IMR-90 (cell line): ENCODE results near the gene WNT7B. TPM values are rescaled to one million over a fixed set of nuclear protein-coding genes. Genes with fewer than 3 reads are reported as not detected.

Experiments used
- ATAC-seq: fragments of 200-7000 bp; cut with Tn5 transposase; 2 replicates; pipeline ENCODE4 v1.9.1; 2020; ENCODE audit warnings: low read depth, mild to moderate bottlenecking, moderate library complexity
- BruUV-seq: library from RNA; stranded (reverse); fragments of 400-500 nt; replicated peaks from 2 replicates; lab custom pipeline; 2021; lab: Mats Ljungman, UMichigan
- CTCF ChIA-PET: fragments of 300-600 bp; formaldehyde crosslinking; extraction: SDS; loops from one replicate; lab custom pipeline; 2021; ENCODE audit warnings: antibody characterized with exemption; lab: Yijun Ruan, JAX
- POLR2A ChIA-PET: fragments of 300-600 bp; sonication (Branson Sonifier 250); formaldehyde crosslinking; loops from one replicate; lab custom pipeline; 2022; ENCODE audit warnings: antibody characterized with exemption; ENCODE audit not compliant: unreplicated experiment; lab: Charles Lee
- DNase-seq: peaks from one replicate; pipeline ENCODE4 v3.0.0; 2013
- H2AFZ ChIP-seq: replicated peaks from 2 replicates; pipeline ENCODE3; 2013; ENCODE audit warnings: low read length, mild to moderate bottlenecking; ENCODE audit not compliant: poor library complexity
- H2AK5ac ChIP-seq: 2 replicates; pipeline ENCODE4 v1.6.1; 2013; ENCODE audit warnings: low read depth, low read length, inconsistent platforms
- H2AK9ac ChIP-seq: replicated peaks from 2 replicates; pipeline ENCODE3; 2013; ENCODE audit warnings: mild to moderate bottlenecking, low read depth, low read length, moderate library complexity; ENCODE audit not compliant: poor library complexity
- H2BK120ac ChIP-seq: 2 replicates; pipeline ENCODE4 v1.6.1; 2013; ENCODE audit warnings: low read depth, low read length, inconsistent platforms
- H2BK15ac ChIP-seq: 3 replicates; pipeline ENCODE4 v1.6.1; 2013; ENCODE audit warnings: low read depth, low read length, inconsistent platforms
- H2BK20ac ChIP-seq: 2 replicates; pipeline ENCODE4 v1.6.1; 2013; ENCODE audit warnings: low read depth, mild to moderate bottlenecking, inconsistent platforms, low read length, moderate library complexity
- H2BK5ac ChIP-seq: 2 replicates; pipeline ENCODE4 v1.6.1; 2013; ENCODE audit warnings: mild to moderate bottlenecking, low read depth, low read length, inconsistent platforms; ENCODE audit not compliant: poor library complexity, severe bottlenecking
- H3K14ac ChIP-seq: replicated peaks from 2 replicates; pipeline ENCODE4 v1.6.1; 2013; ENCODE audit warnings: low read depth, low read length, inconsistent platforms
- H3K18ac ChIP-seq: 2 replicates; pipeline ENCODE4 v1.6.1; 2013; ENCODE audit warnings: low read depth, low read length, control low read depth
- H3K23ac ChIP-seq: 2 replicates; pipeline ENCODE4 v1.6.1; 2013; ENCODE audit warnings: low read depth, low read length, inconsistent platforms
- H3K27ac ChIP-seq: 2 replicates; pipeline ENCODE4 v1.5.1; 2013; ENCODE audit warnings: mild to moderate bottlenecking, control low read depth, low read length; ENCODE audit not compliant: insufficient read depth
- H3K27me3 ChIP-seq: 2 replicates; pipeline ENCODE4 v1.6.1; 2013; ENCODE audit warnings: low read length; ENCODE audit not compliant: control insufficient read depth, insufficient read depth
- H3K36me3 ChIP-seq: 2 replicates; pipeline ENCODE4 v1.6.1; 2013; ENCODE audit warnings: low read length, mixed read lengths; ENCODE audit not compliant: control insufficient read depth, insufficient read depth
- H3K4ac ChIP-seq: 2 replicates; pipeline ENCODE4 v1.6.1; 2013; ENCODE audit warnings: low read depth, low read length, inconsistent platforms
- H3K4me1 ChIP-seq: 2 replicates; pipeline ENCODE4 v1.6.1; 2013; ENCODE audit warnings: low read length, mixed read lengths; ENCODE audit not compliant: control insufficient read depth, insufficient read depth
- H3K4me2 ChIP-seq: 2 replicates; pipeline ENCODE4 v1.6.1; 2013; ENCODE audit warnings: low read depth, mild to moderate bottlenecking, control low read depth, low read length, moderate library complexity
- H3K4me3 ChIP-seq: 2 replicates; pipeline ENCODE4 v1.5.1; 2013; ENCODE audit warnings: low read depth, mild to moderate bottlenecking, control low read depth, low read length, moderate library complexity; ENCODE audit not compliant: insufficient read depth
- H3K56ac ChIP-seq: 2 replicates; pipeline ENCODE4 v1.6.1; 2013; ENCODE audit warnings: low read length, inconsistent platforms; ENCODE audit not compliant: insufficient read depth; ENCODE audit errors: extremely low read depth
- H3K79me1 ChIP-seq, 2 experiments: 2 replicates each; pipeline ENCODE4 v1.6.1; 2013; ENCODE audit warnings: low read length in 2 of 2, inconsistent platforms in 1 of 2, low read depth in 1 of 2
- H3K9ac ChIP-seq: 2 replicates; pipeline ENCODE4 v1.6.1; 2013; ENCODE audit warnings: low read depth, low read length, control low read depth
- H3K9me1 ChIP-seq: 2 replicates; pipeline ENCODE4 v1.6.1; 2013; ENCODE audit warnings: low read length, inconsistent platforms; ENCODE audit not compliant: insufficient read depth
- H3K9me3 ChIP-seq: 2 replicates; pipeline ENCODE4 v1.6.1; 2013; ENCODE audit warnings: low read length; ENCODE audit not compliant: control insufficient read depth, insufficient read depth
- H4K20me1 ChIP-seq: 2 replicates; pipeline ENCODE4 v1.6.1; 2013; ENCODE audit warnings: low read length, inconsistent platforms; ENCODE audit not compliant: insufficient read depth
- H4K5ac ChIP-seq: 2 replicates; pipeline ENCODE4 v1.6.1; 2013; ENCODE audit warnings: mild to moderate bottlenecking, low read depth, low read length, control low read depth
- H4K8ac ChIP-seq, 2 experiments: 2 replicates each; pipeline ENCODE4 v1.6.1; 2013; ENCODE audit warnings: low read depth in 2 of 2, low read length in 2 of 2, control low read depth in 1 of 2, inconsistent platforms in 1 of 2
- H4K91ac ChIP-seq: 2 replicates; pipeline ENCODE4 v1.6.1; 2013; ENCODE audit warnings: low read depth, low read length, inconsistent platforms; ENCODE audit not compliant: insufficient read depth
- BHLHE40 ChIP-seq: fragments of 150-350 bp; IDR thresholded peaks from 2 replicates; pipeline ENCODE4 v1.6.1; 2016; ENCODE audit warnings: mild to moderate bottlenecking, low read depth, low read length
- CHD1 ChIP-seq: IDR thresholded peaks from 2 replicates; pipeline ENCODE4 v1.6.1; 2012; ENCODE audit warnings: low read depth, low read length, improper control_type of control experiment
- CTCF ChIP-seq: conservative IDR thresholded peaks from 2 replicates; pipeline ENCODE4 v1.5.1; 2012; ENCODE audit warnings: mild to moderate bottlenecking, low read depth, low read length, improper control_type of control experiment
- NFE2L2 ChIP-seq: fragments of 150-350 bp; IDR thresholded peaks from 2 replicates; pipeline ENCODE4 v1.6.1; 2016; ENCODE audit warnings: low read depth, mild to moderate bottlenecking, low read length
- POLR2A ChIP-seq: IDR thresholded peaks from 2 replicates; pipeline ENCODE4 v1.6.1; 2012; ENCODE audit warnings: mild to moderate bottlenecking, low read depth, low read length
- RAD21 ChIP-seq: IDR thresholded peaks from 2 replicates; pipeline ENCODE4 v1.6.1; 2012; ENCODE audit warnings: low read length, improper control_type of control experiment
- WGBS, 2 experiments: methylation state at CpG; one replicate each; pipeline versions ENCODE4 v1.1.5 to v1.1.7; 2013; ENCODE audit warnings: missing lambda C conversion rate in 2 of 2; ENCODE audit not compliant: insufficient read length in 1 of 2; ENCODE audit errors: extremely low coverage in 2 of 2; 5-methylcytosine and 5-hydroxymethylcytosine counted together
- dilution Hi-C: fragments of 300-500 bp; cut with HindIII; formaldehyde crosslinking; loops from one replicate; pipeline ENCODE4 v1.14.3; 2018; ENCODE audit warnings: low sequenced_read_pairs; ENCODE audit not compliant: unreplicated experiment
- in situ Hi-C: fragments of 300-500 bp; cut with MboI; formaldehyde crosslinking; loops from 3 replicates; pipeline ENCODE4 v1.14.3; 2019; ENCODE audit warnings: low sequenced_read_pairs, inconsistent platforms, mixed read lengths
- intact Hi-C: fragments of 100-400 bp; cut with micrococcal nuclease; formaldehyde crosslinking; loops from 2 replicates; pipeline ENCODE4 v1.10.0; 2022
- polyA plus RNA-seq, 3 experiments: library from polyadenylated mRNA; depleted of rRNA; stranded (reverse); fragments of >200 nt; gene quantifications; 2 replicates each; pipeline ENCODE4 v1.2.3, GENCODE V29; 2012; ENCODE audit warnings: low replicate concordance in 1 of 3
- total RNA-seq: library from RNA; depleted of rRNA; stranded (reverse); fragments of >200 nt; gene quantifications from 2 replicates; pipeline ENCODE4 v1.2.3, GENCODE V29; 2012

WNT7B gene
- total and polyA plus RNA-seq, 2 of the 4 experiments (the other 2 are of a cell fraction) = under 0.01 to 0.15 TPM

GRCh38 chr22:45932071-45932470, 44.9 kb downstream of the WNT7B start:
- no peak overlapping the region for H3K4me3 ChIP-seq
- BruUV-seq = no TSS peak
- CTCF ChIA-PET = no interaction called here
- no peak overlapping the region for H3K14ac ChIP-seq
- no peak overlapping the region for H4K8ac ChIP-seq
- H3K79me1 ChIP-seq = no peaks in the 10 kb centered on the region
- H4K20me1 ChIP-seq = peaks cover 4% of the 10 kb centered on the region; the same call in 1 of the 2 replicates
- no peak overlapping the region for H2AK5ac ChIP-seq
- no peak overlapping the region for H2AFZ ChIP-seq
- peaks cover 5% of the 10 kb centered on the region; the same call in 1 of the 2 replicates for H3K9me1 ChIP-seq
- DNase-seq (no peak), ATAC-seq (no peak)
- no peak overlapping the region for H3K4ac ChIP-seq
- H3K4me1 ChIP-seq = peaks cover 10% of the 10 kb centered on the region
- no peak overlapping the region for H2BK120ac ChIP-seq
- H3K9me3 ChIP-seq = no peaks in the 10 kb centered on the region
- H3K56ac ChIP-seq = no peak overlapping the region
- H3K18ac ChIP-seq = no peak overlapping the region
- no peak overlapping the region for H2BK20ac ChIP-seq
- H3K4me2 ChIP-seq = no peak overlapping the region
- H3K27me3 ChIP-seq = peaks cover 3% of the 10 kb centered on the region; the same call in 1 of the 2 replicates
- no peak overlapping the region for H4K91ac ChIP-seq
- TF ChIP-seq CTCF (no peak), CHD1 (no peak), BHLHE40 (no peak), POLR2A (no peak), RAD21 (no peak), NFE2L2 (no peak)
- POLR2A ChIA-PET = interaction anchor here (0.6 kb wide), 1 partner anchor 282 kb away, joined by 4 read pairs; no protein-coding TSS in a partner anchor
- H4K5ac ChIP-seq = no peak overlapping the region
- in situ Hi-C loops = no loop called here
- H3K36me3 ChIP-seq = no peaks in the 10 kb centered on the region
- no peak overlapping the region for H2AK9ac ChIP-seq
- H2BK15ac ChIP-seq = no peak overlapping the region
- no peak overlapping the region for H3K27ac ChIP-seq
- no CpG with 5 or more reads among the region's 6 CpGs for WGBS, 2 experiments
- no peak overlapping the region for H2BK5ac ChIP-seq
- H3K23ac ChIP-seq = no peak overlapping the region
- H3K9ac ChIP-seq = no peak overlapping the region
- intact Hi-C loops = no loop called here
- dilution Hi-C loops = no loop called here
